MM.1S (cell line): Measurements from ENCODE around the gene NCKAP5.
A peak's percentile ranks its signal among the peaks of the same experiment; 100 is the strongest.

Experiments
- DNase-seq: peaks from one replicate; pipeline ENCODE4 v3.0.0-alpha.2; 2015
- H2AFZ ChIP-seq: fragments of 300-600 bp; sonication (generic); 2 replicates; pipeline ENCODE4 v1.6.0; 2016; ENCODE audit warnings: antibody characterized with exemption, low read length
- H3F3A ChIP-seq: fragments of 300-600 bp; sonication (generic); 2 replicates; pipeline ENCODE4 v1.6.1; 2016; ENCODE audit warnings: mild to moderate bottlenecking, antibody characterized with exemption, low read length, moderate library complexity, mixed read lengths; ENCODE audit not compliant: insufficient read depth
- H3K27ac ChIP-seq: fragments of 300-600 bp; sonication (generic); 2 replicates; pipeline ENCODE4 v1.5.1; 2016; ENCODE audit warnings: mild to moderate bottlenecking, low read length
- H3K27me3 ChIP-seq: fragments of 300-600 bp; sonication (generic); replicated peaks from 2 replicates; pipeline ENCODE4 v1.6.0; 2016; ENCODE audit warnings: low read length; ENCODE audit not compliant: insufficient read depth
- H3K36me3 ChIP-seq: fragments of 300-600 bp; sonication (generic); replicated peaks from 2 replicates; pipeline ENCODE4 v1.6.1; 2016; ENCODE audit warnings: mild to moderate bottlenecking, low read length, mixed read lengths; ENCODE audit not compliant: insufficient read depth
- H3K4me1 ChIP-seq: fragments of 300-600 bp; sonication (generic); 2 replicates; pipeline ENCODE4 v1.6.1; 2016; ENCODE audit warnings: low read length, mixed read lengths
- H3K4me2 ChIP-seq: fragments of 300-600 bp; sonication (generic); 2 replicates; pipeline ENCODE4 v1.6.0; 2016; ENCODE audit warnings: low read depth, low read length
- H3K4me3 ChIP-seq: fragments of 300-600 bp; sonication (generic); 2 replicates; pipeline ENCODE4 v1.5.1; 2016; ENCODE audit warnings: low read length, mixed read lengths
- H3K79me2 ChIP-seq: fragments of 300-600 bp; sonication (generic); 2 replicates; pipeline ENCODE4 v1.6.1; 2016; ENCODE audit warnings: mixed run types, low read length, mixed read lengths
- H3K9ac ChIP-seq: fragments of 300-600 bp; sonication (generic); 2 replicates; pipeline ENCODE4 v1.6.1; 2016; ENCODE audit warnings: low read length, mixed read lengths
- H3K9me2 ChIP-seq: fragments of 300-600 bp; sonication (generic); replicated peaks from 2 replicates; pipeline ENCODE4 v1.6.1; 2016; ENCODE audit warnings: mild to moderate bottlenecking, low read length, mixed read lengths; ENCODE audit not compliant: insufficient read depth
- H3K9me3 ChIP-seq: fragments of 300-600 bp; sonication (generic); replicated peaks from 2 replicates; pipeline ENCODE4 v1.6.1; 2016; ENCODE audit warnings: mild to moderate bottlenecking, low read length, mixed read lengths; ENCODE audit not compliant: insufficient read depth
- H4K20me1 ChIP-seq: fragments of 300-600 bp; sonication (generic); 2 replicates; pipeline ENCODE4 v1.6.1; 2016; ENCODE audit warnings: mild to moderate bottlenecking, low read length, moderate library complexity, mixed read lengths; ENCODE audit not compliant: insufficient read depth
- EZH2 ChIP-seq: fragments of 300-600 bp; sonication (generic); optimal IDR thresholded peaks from 2 replicates; pipeline ENCODE3; 2017; ENCODE audit warnings: low read depth, mild to moderate bottlenecking, antibody characterized with exemption, low read length, mixed read lengths
- EZH2phosphoT487 ChIP-seq: fragments of 300-600 bp; sonication (generic); IDR thresholded peaks from 2 replicates; pipeline ENCODE4 v1.6.1; 2018; ENCODE audit warnings: antibody characterized with exemption, low read length
- TF ChIP-seq, protein P1 (sequence below): fragments of 300-600 bp; sonication (generic); IDR thresholded peaks from 2 replicates; pipeline ENCODE4 v1.5.1; 2016; ENCODE audit warnings: antibody characterized with exemption, low read length, mixed read lengths

The NCKAP5 gene

GRCh38 chr2:133405252-133405651 is 163.0 kb downstream of the NCKAP5 start:
- H3K9me3 ChIP-seq, result no peaks in the 10 kb centered on the region
- H3K4me3 ChIP-seq, result no peak overlapping the region
- no peak overlapping the region for H3K27ac ChIP-seq
- H2AFZ ChIP-seq, result no peak overlapping the region
- H3K27me3 ChIP-seq, result no peaks in the 10 kb centered on the region
- peak overlapping the region; percentile 6; the same call in 1 of the 2 replicates for H3K4me2 ChIP-seq
- DNase-seq, result peak; percentile 79
- H3K79me2 ChIP-seq, result no peaks in the 10 kb centered on the region
- H3K36me3 ChIP-seq, result no peaks in the 10 kb centered on the region
- H3K9ac ChIP-seq, result no peak overlapping the region
- TF ChIP-seq EZH2phosphoT487 (no peak), EZH2 (no peak)
- TF ChIP-seq, protein P1, sequence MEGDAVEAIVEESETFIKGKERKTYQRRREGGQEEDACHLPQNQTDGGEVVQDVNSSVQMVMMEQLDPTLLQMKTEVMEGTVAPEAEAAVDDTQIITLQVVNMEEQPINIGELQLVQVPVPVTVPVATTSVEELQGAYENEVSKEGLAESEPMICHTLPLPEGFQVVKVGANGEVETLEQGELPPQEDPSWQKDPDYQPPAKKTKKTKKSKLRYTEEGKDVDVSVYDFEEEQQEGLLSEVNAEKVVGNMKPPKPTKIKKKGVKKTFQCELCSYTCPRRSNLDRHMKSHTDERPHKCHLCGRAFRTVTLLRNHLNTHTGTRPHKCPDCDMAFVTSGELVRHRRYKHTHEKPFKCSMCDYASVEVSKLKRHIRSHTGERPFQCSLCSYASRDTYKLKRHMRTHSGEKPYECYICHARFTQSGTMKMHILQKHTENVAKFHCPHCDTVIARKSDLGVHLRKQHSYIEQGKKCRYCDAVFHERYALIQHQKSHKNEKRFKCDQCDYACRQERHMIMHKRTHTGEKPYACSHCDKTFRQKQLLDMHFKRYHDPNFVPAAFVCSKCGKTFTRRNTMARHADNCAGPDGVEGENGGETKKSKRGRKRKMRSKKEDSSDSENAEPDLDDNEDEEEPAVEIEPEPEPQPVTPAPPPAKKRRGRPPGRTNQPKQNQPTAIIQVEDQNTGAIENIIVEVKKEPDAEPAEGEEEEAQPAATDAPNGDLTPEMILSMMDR, result no peak
- H3K4me1 ChIP-seq, result peaks cover 13% of the 10 kb centered on the region
- no peaks in the 10 kb centered on the region for H3F3A ChIP-seq
- no peaks in the 10 kb centered on the region for H3K9me2 ChIP-seq
- no peaks in the 10 kb centered on the region for H4K20me1 ChIP-seq

GRCh38 chr2:133400411-133400810 is 167.9 kb downstream of the NCKAP5 start:
- no peak overlapping the region for H2AFZ ChIP-seq
- H3K4me2 ChIP-seq, result no peak overlapping the region
- H4K20me1 ChIP-seq, result no peaks in the 10 kb centered on the region
- H3K27ac ChIP-seq, result no peak overlapping the region
- no peak for TF ChIP-seq EZH2phosphoT487
- TF ChIP-seq, protein P1, result no peak
- TF ChIP-seq EZH2, result no peak
- no peaks in the 10 kb centered on the region for H3K9me3 ChIP-seq
- no peaks in the 10 kb centered on the region for H3K79me2 ChIP-seq
- H3K27me3 ChIP-seq, result no peaks in the 10 kb centered on the region
- no peaks in the 10 kb centered on the region for H3K9me2 ChIP-seq
- no peaks in the 10 kb centered on the region for H3K36me3 ChIP-seq
- no peak overlapping the region for H3K9ac ChIP-seq
- no peak for DNase-seq
- H3K4me3 ChIP-seq, result no peak overlapping the region
- H3F3A ChIP-seq, result no peaks in the 10 kb centered on the region
- H3K4me1 ChIP-seq, result peaks cover 6% of the 10 kb centered on the region

DNA sequence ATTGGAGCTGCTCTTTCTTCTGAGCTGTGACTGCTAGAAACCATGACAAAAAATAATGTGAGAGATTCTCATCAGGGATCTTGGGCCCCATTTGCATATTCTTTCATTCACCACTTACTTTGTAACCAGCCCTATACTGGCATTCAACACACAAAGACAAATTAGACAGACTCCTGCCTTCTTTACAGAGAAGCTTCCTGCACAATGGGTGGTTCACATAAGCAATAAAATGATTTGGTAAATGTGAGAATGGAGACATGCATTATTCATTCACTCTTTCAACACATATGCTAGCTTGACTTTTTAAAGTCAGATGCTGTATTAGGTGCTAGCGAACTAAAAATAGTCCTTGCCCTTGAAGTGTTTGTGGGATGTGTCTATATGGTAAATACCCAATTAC is 174.4 kb downstream of the NCKAP5 start:
- Histone ChIP-seq H4K20me1 (no peaks in the 10 kb centered on the region), H3K4me2 (no peak overlapping the region), H2AFZ (no peak overlapping the region), H3K79me2 (no peaks in the 10 kb centered on the region), H3K27ac (no peak overlapping the region), H3K9me3 (no peaks in the 10 kb centered on the region), H3K36me3 (no peaks in the 10 kb centered on the region), H3K9me2 (no peaks in the 10 kb centered on the region), H3K9ac (no peak overlapping the region), H3K4me3 (no peak overlapping the region), H3F3A (no peaks in the 10 kb centered on the region), H3K27me3 (no peaks in the 10 kb centered on the region), H3K4me1 (no peaks in the 10 kb centered on the region)
- no peak for TF ChIP-seq EZH2
- TF ChIP-seq, protein P1, result no peak
- no peak for TF ChIP-seq EZH2phosphoT487
- no peak for DNase-seq
